SU-DHL-6 (cell line): ENCODE measurements around the gene LZTS2.

Experiments used
- H2AFZ ChIP-seq: fragments of 200-600 bp; sonication (generic); 2 replicates; pipeline ENCODE4 v1.6.1; 2014; ENCODE audit warnings: low read depth, mild to moderate bottlenecking, moderate library complexity, mixed read lengths, antibody characterized with exemption, low read length; ENCODE audit not compliant: severe bottlenecking
- H3F3A ChIP-seq: fragments of 200-600 bp; shearing (Covaris generic); 2 replicates; pipeline ENCODE4 v1.6.0; 2016; ENCODE audit warnings: antibody characterized with exemption, mild to moderate bottlenecking; ENCODE audit not compliant: insufficient read depth
- H3K27ac ChIP-seq: fragments of 200-600 bp; sonication (generic); 2 replicates; pipeline ENCODE4 v1.5.1; 2016; ENCODE audit warnings: low read depth, mild to moderate bottlenecking, low read length, moderate library complexity, mixed read lengths
- H3K27me3 ChIP-seq: fragments of 200-600 bp; sonication (generic), shearing (Covaris generic); 2 replicates; pipeline ENCODE4 v1.6.0; 2014; ENCODE audit warnings: mild to moderate bottlenecking, low read length
- H3K36me3 ChIP-seq: fragments of 200-600 bp; sonication (generic); 2 replicates; pipeline ENCODE4 v1.6.1; 2014; ENCODE audit warnings: mild to moderate bottlenecking, low read length, mixed read lengths
- H3K4me2 ChIP-seq: fragments of 300-600, 200-600 bp; shearing (Covaris generic), sonication (generic); 2 replicates; pipeline ENCODE4 v1.6.0; 2014; ENCODE audit warnings: low read length, low read depth, mild to moderate bottlenecking; ENCODE audit not compliant: poor library complexity, severe bottlenecking
- H3K4me3 ChIP-seq: fragments of 200-600 bp; sonication (generic); 2 replicates; pipeline ENCODE4 v1.5.1; 2014; ENCODE audit warnings: antibody characterized with exemption, low read length, mild to moderate bottlenecking, mixed read lengths; ENCODE audit not compliant: insufficient read depth, poor library complexity, severe bottlenecking
- H3K79me2 ChIP-seq: fragments of 200-600 bp; sonication (generic); 2 replicates; pipeline ENCODE4 v1.6.1; 2014; ENCODE audit warnings: mild to moderate bottlenecking, low read length, moderate library complexity; ENCODE audit not compliant: insufficient read depth
- H3K9ac ChIP-seq: fragments of 200-600 bp; sonication (generic); 2 replicates; pipeline ENCODE4 v1.7.0; 2014; ENCODE audit warnings: mild to moderate bottlenecking, low read length
- H3K9me2 ChIP-seq: fragments of 200-600 bp; sonication (generic); replicated peaks from 2 replicates; pipeline ENCODE4 v1.6.1; 2014; ENCODE audit warnings: low read length; ENCODE audit not compliant: insufficient read depth
- H3K9me3 ChIP-seq: fragments of 200-600 bp; sonication (generic); 2 replicates; pipeline ENCODE4 v1.6.1; 2014; ENCODE audit warnings: low read length, mixed read lengths; ENCODE audit not compliant: insufficient read depth
- H4K20me1 ChIP-seq: fragments of 200-600 bp; sonication (generic); 2 replicates; pipeline ENCODE4 v1.6.1; 2014; ENCODE audit warnings: low read depth, mild to moderate bottlenecking, antibody characterized with exemption, low read length, moderate library complexity, mixed read lengths
- CTCF ChIP-seq: fragments of 200-600 bp; sonication (generic); IDR thresholded peaks from one replicate; pipeline ENCODE4 v1.5.1; 2017; ENCODE audit warnings: antibody characterized with exemption, mild to moderate bottlenecking, low read length, moderate library complexity; ENCODE audit not compliant: insufficient read depth, poor library complexity, severe bottlenecking
- EZH2phosphoT487 ChIP-seq: fragments of 200-600 bp; sonication (generic), shearing (Covaris generic); conservative IDR thresholded peaks from 2 replicates; pipeline ENCODE4 v1.6.1; 2018; ENCODE audit warnings: mild to moderate bottlenecking, antibody characterized with exemption, low read length, moderate library complexity, mixed read lengths

Gene LZTS2

GRCh38 chr10:101035916-101036702 lies 36.5 kb downstream of the LZTS2 start:
- H3K9me2 ChIP-seq = no peaks in the 10 kb centered on the region
- H3F3A ChIP-seq = no peaks in the 10 kb centered on the region
- TF ChIP-seq EZH2phosphoT487 (no peak), CTCF (no peak)
- H3K79me2 ChIP-seq = no peaks in the 10 kb centered on the region
- no peak overlapping the region for H3K27ac ChIP-seq
- no peak overlapping the region for H3K9ac ChIP-seq
- H3K4me3 ChIP-seq = no peak overlapping the region
- no peaks in the 10 kb centered on the region for H3K36me3 ChIP-seq
- no peak overlapping the region for H3K4me2 ChIP-seq
- H3K27me3 ChIP-seq = no peaks in the 10 kb centered on the region
- H2AFZ ChIP-seq = no peak overlapping the region
- H3K9me3 ChIP-seq = no peaks in the 10 kb centered on the region
- H4K20me1 ChIP-seq = no peaks in the 10 kb centered on the region

GRCh38 chr10:101036726-101037125 lies 37.1 kb downstream of the LZTS2 start:
- Histone ChIP-seq H3K9me3 (no peaks in the 10 kb centered on the region), H3K27ac (no peak overlapping the region), H3K9ac (no peak overlapping the region), H3K4me3 (no peak overlapping the region), H3K36me3 (no peaks in the 10 kb centered on the region), H3F3A (peaks cover 4% of the 10 kb centered on the region; the same call in 1 of the 2 replicates), H4K20me1 (no peaks in the 10 kb centered on the region), H3K4me2 (no peak overlapping the region), H3K79me2 (no peaks in the 10 kb centered on the region), H2AFZ (no peak overlapping the region), H3K9me2 (no peaks in the 10 kb centered on the region), H3K27me3 (no peaks in the 10 kb centered on the region)
- TF ChIP-seq EZH2phosphoT487 (no peak), CTCF (no peak)

- H3K4me3 ChIP-seq = no peak overlapping the region
Measured at GRCh38 chr10:101038484-101038883, 38.9 kb downstream of the LZTS2 start.

More at GRCh38 chr10:101038484-101038883, 38.9 kb downstream of the LZTS2 start:
- no peak overlapping the region for H3K9ac ChIP-seq
- no peaks in the 10 kb centered on the region for H3K27me3 ChIP-seq
- H3F3A ChIP-seq = peaks cover 11% of the 10 kb centered on the region
- no peak overlapping the region for H3K4me2 ChIP-seq
- no peak overlapping the region for H2AFZ ChIP-seq
- no peaks in the 10 kb centered on the region for H3K9me2 ChIP-seq
- H3K27ac ChIP-seq = no peak overlapping the region
- no peaks in the 10 kb centered on the region for H3K79me2 ChIP-seq
- no peak for TF ChIP-seq EZH2phosphoT487
- TF ChIP-seq CTCF = no peak
- no peaks in the 10 kb centered on the region for H3K36me3 ChIP-seq
- no peaks in the 10 kb centered on the region for H3K9me3 ChIP-seq
- no peaks in the 10 kb centered on the region for H4K20me1 ChIP-seq
